HEK293 (cell line): ENCODE measurements around the gene ARPC3.
A peak's percentile ranks its signal among the peaks of the same experiment; 100 is the strongest.

Source experiments
- CTCF ChIA-PET: fragments of 350-600 bp; formaldehyde crosslinking; extraction: SDS; loops from one replicate; lab custom pipeline; 2021; ENCODE audit warnings: antibody characterized with exemption; lab: Yijun Ruan, JAX
- POLR2A ChIA-PET: fragments of 300-600 bp; formaldehyde crosslinking; extraction: SDS; loops from one replicate; lab custom pipeline; 2020; ENCODE audit warnings: antibody characterized with exemption, inconsistent platforms; lab: Yijun Ruan, JAX
- H3K27ac ChIP-seq: fragments of 200-500 bp; sonication (Bioruptor generic); 2 replicates; pipeline ENCODE4 v1.5.1; 2014; ENCODE audit warnings: low read depth, low read length, control low read depth, inconsistent platforms; ENCODE audit errors: extremely low read depth
- H3K36me3 ChIP-seq, 2 experiments: fragments of 200-500 bp in 1 of 2; sonication (Bioruptor generic) in 1 of 2; 1 replicate in 1 of 2; 2 replicates in 1 of 2; pipeline ENCODE4 v1.5.1; 2014 to 2017; ENCODE audit warnings: inconsistent platforms in 2 of 2, low read length in 2 of 2; ENCODE audit not compliant: control insufficient read depth in 2 of 2, insufficient read depth in 1 of 2
- H3K4me1 ChIP-seq: fragments of 200-500 bp; sonication (Bioruptor generic); 2 replicates; pipeline ENCODE4 v1.5.1; 2014; ENCODE audit warnings: mild to moderate bottlenecking, low read length, inconsistent platforms; ENCODE audit not compliant: control insufficient read depth, insufficient read depth
- H3K4me3 ChIP-seq: 2 replicates; pipeline ENCODE4 v1.5.1; 2011; ENCODE audit warnings: low read depth, mild to moderate bottlenecking, control low read depth, low read length, moderate library complexity
- H3K9me3 ChIP-seq: fragments of 200-500 bp; sonication (Bioruptor generic); 2 replicates; pipeline ENCODE4 v1.5.1; 2014; ENCODE audit warnings: low read depth, low read length, inconsistent platforms; ENCODE audit not compliant: control insufficient read depth, insufficient read depth
- CTCF ChIP-seq: fragments of 450-650 bp; formaldehyde crosslinking; IDR thresholded peaks from 2 replicates; pipeline ENCODE4 v1.5.1; 2016; ENCODE audit warnings: missing biosample characterization, missing genetic modification characterization
- EGR2 ChIP-seq: fragments of 450-650 bp; formaldehyde crosslinking; IDR thresholded peaks from 2 replicates; pipeline ENCODE4 v1.5.1; 2016; ENCODE audit warnings: low read depth, missing biosample characterization, missing genetic modification characterization
- HOXC10 ChIP-seq: sonication (generic); formaldehyde crosslinking; IDR thresholded peaks from 2 replicates; pipeline ENCODE4 v1.8.1; 2023; ENCODE audit warnings: mild to moderate bottlenecking, missing genetic modification reagents
- KLF17 ChIP-seq: fragments of 450-650 bp; formaldehyde crosslinking; IDR thresholded peaks from 2 replicates; pipeline ENCODE4 v1.5.1; 2016; ENCODE audit warnings: missing biosample characterization, missing genetic modification characterization
- MEIS1 ChIP-seq: sonication (generic); formaldehyde crosslinking; IDR thresholded peaks from 2 replicates; pipeline ENCODE4 v1.8.1; 2022; ENCODE audit warnings: missing genetic modification reagents, mild to moderate bottlenecking, borderline replicate concordance
- OSR2 ChIP-seq: fragments of 450-650 bp; formaldehyde crosslinking; IDR thresholded peaks from 2 replicates; pipeline ENCODE4 v1.5.1; 2016; ENCODE audit warnings: missing biosample characterization, missing genetic modification characterization
- PBX3 ChIP-seq: sonication (generic); formaldehyde crosslinking; IDR thresholded peaks from 2 replicates; pipeline ENCODE4 v1.8.1; 2022; ENCODE audit warnings: mild to moderate bottlenecking, moderate library complexity, missing genetic modification reagents
- SP2 ChIP-seq: fragments of 450-650 bp; formaldehyde crosslinking; IDR thresholded peaks from 2 replicates; pipeline ENCODE4 v1.5.1; 2016; ENCODE audit warnings: missing biosample characterization, missing genetic modification characterization
- SP7 ChIP-seq: fragments of 450-650 bp; formaldehyde crosslinking; IDR thresholded peaks from 2 replicates; pipeline ENCODE4 v1.5.1; 2016; ENCODE audit warnings: missing biosample characterization, missing genetic modification characterization
- YY2 ChIP-seq: fragments of 450-650 bp; formaldehyde crosslinking; IDR thresholded peaks from 2 replicates; pipeline ENCODE4 v1.5.1; 2016; ENCODE audit warnings: missing biosample characterization, missing genetic modification characterization
- ZBTB11 ChIP-seq: fragments of 450-650 bp; formaldehyde crosslinking; conservative IDR thresholded peaks from 2 replicates; pipeline ENCODE4 v1.5.1; 2016; ENCODE audit warnings: low read depth, missing biosample characterization, missing genetic modification characterization
- ZBTB44 ChIP-seq: fragments of 450-650 bp; IDR thresholded peaks from 2 replicates; pipeline ENCODE4 v1.5.1; 2018; ENCODE audit warnings: missing biosample characterization, mild to moderate bottlenecking, missing genetic modification characterization
- ZNF157 ChIP-seq: fragments of 450-650 bp; formaldehyde crosslinking; IDR thresholded peaks from 2 replicates; pipeline ENCODE4 v1.5.1; 2016; ENCODE audit warnings: missing biosample characterization, missing genetic modification characterization
- ZNF174 ChIP-seq: fragments of 450-650 bp; formaldehyde crosslinking; IDR thresholded peaks from 2 replicates; pipeline ENCODE4 v1.5.0; 2017; ENCODE audit warnings: missing biosample characterization, mild to moderate bottlenecking, missing genetic modification characterization
- ZNF311 ChIP-seq: fragments of 450-650 bp; formaldehyde crosslinking; IDR thresholded peaks from 2 replicates; pipeline ENCODE4 v1.5.1; 2017; ENCODE audit warnings: missing biosample characterization, missing genetic modification characterization, borderline replicate concordance
- ZNF366 ChIP-seq: fragments of 450-650 bp; formaldehyde crosslinking; conservative IDR thresholded peaks from 2 replicates; pipeline ENCODE4 v1.5.1; 2016; ENCODE audit warnings: missing biosample characterization, missing genetic modification characterization
- ZNF394 ChIP-seq: fragments of 450-650 bp; formaldehyde crosslinking; IDR thresholded peaks from 2 replicates; pipeline ENCODE4 v1.5.1; 2016; ENCODE audit warnings: missing biosample characterization, missing genetic modification characterization, mild to moderate bottlenecking, moderate library complexity, borderline replicate concordance
- ZNF449 ChIP-seq: fragments of 450-650 bp; formaldehyde crosslinking; IDR thresholded peaks from 2 replicates; pipeline ENCODE4 v1.5.1; 2017; ENCODE audit warnings: missing biosample characterization, mild to moderate bottlenecking, missing genetic modification characterization, moderate library complexity
- ZNF561 ChIP-seq: fragments of 450-650 bp; IDR thresholded peaks from 2 replicates; pipeline ENCODE4 v1.5.1; 2018; ENCODE audit warnings: missing biosample characterization, missing genetic modification characterization, borderline replicate concordance
- ZNF629 ChIP-seq: fragments of 450-650 bp; formaldehyde crosslinking; IDR thresholded peaks from 2 replicates; pipeline ENCODE4 v1.5.1; 2017; ENCODE audit warnings: missing biosample characterization, missing genetic modification characterization
- ZNF660 ChIP-seq: fragments of 450-650 bp; IDR thresholded peaks from 2 replicates; pipeline ENCODE4 v1.5.1; 2018; ENCODE audit warnings: missing biosample characterization, mild to moderate bottlenecking, missing genetic modification characterization
- ZNF692 ChIP-seq: fragments of 450-650 bp; formaldehyde crosslinking; IDR thresholded peaks from 2 replicates; pipeline ENCODE4 v1.5.1; 2016; ENCODE audit warnings: missing biosample characterization, missing genetic modification characterization
- ZNF747 ChIP-seq: fragments of 450-650 bp; formaldehyde crosslinking; IDR thresholded peaks from 2 replicates; pipeline ENCODE4 v1.5.1; 2016; ENCODE audit warnings: missing biosample characterization, missing genetic modification characterization
- ZXDB ChIP-seq: fragments of 450-650 bp; formaldehyde crosslinking; IDR thresholded peaks from 2 replicates; pipeline ENCODE4 v1.5.1; 2016; ENCODE audit warnings: missing biosample characterization, missing genetic modification characterization

The ARPC3 gene

GRCh38 chr12:110449799-110450497, at the start of gene ARPC3:
Gene ARPC3 (minus strand): TSS chr12:110450337. CDS start chr12:110450260, 77 bp downstream.
- CTCF ChIA-PET, result interaction anchor here (0.6 to 4.6 kb wide), 32 partner anchors 9 to 649 kb away, joined by 3 to 51 read pairs (median 3); partner anchors contain the start of genes FAM216A and GPN3
- POLR2A ChIA-PET, result interaction anchor here (0.6 to 4.8 kb wide), 10 partner anchors 8 to 164 kb away, joined by 4 to 39 read pairs (median 6); partner anchors contain the start of genes FAM216A, GPN3, RAD9B and TCTN1
- Histone ChIP-seq H3K27ac (peak within 1 kb of the TSS; percentile 66), H3K36me3 (peaks cover 21 to 50% of the 10 kb centered on the region in 2 experiments), H3K4me1 (no peaks in the 10 kb centered on the region), H3K9me3 (no peaks in the 10 kb centered on the region), H3K4me3 (peak within 1 kb of the TSS; percentile 73)
- peak; percentile 96 for TF ChIP-seq ZBTB11
- TF ChIP-seq ZNF449 (tag by site-specific recombination), result 0 out of 2 replicates have a peak, but pooled peaks have one; percentile 40
- TF ChIP-seq ZNF394 (tag by site-specific recombination), result 0 out of 2 replicates have a peak, but pooled peaks have one; percentile 24
- peak; percentile 33; the same call in 1 of the 2 replicates for TF ChIP-seq ZNF561
- peak; percentile 76 for TF ChIP-seq ZXDB (tag by site-specific recombination)
- peak; percentile 41; the same call in 1 of the 2 replicates for TF ChIP-seq ZNF629 (tag by site-specific recombination)
- 0 out of 2 replicates have a peak, but pooled peaks have one; percentile 34 for TF ChIP-seq ZBTB44
- TF ChIP-seq ZNF692 (tag by site-specific recombination), result peak; percentile 49; the same call in 1 of the 2 replicates
- TF ChIP-seq ZNF174 (tag by site-specific recombination), result no peak
- TF ChIP-seq ZNF660 (tag by site-specific recombination), result no peak; the same call in none of the 2 replicates
- TF ChIP-seq ZNF157 (tag by site-specific recombination), result no peak
- TF ChIP-seq PBX3 (CRISPR knock-in tag), result peak; percentile 36; the same call in 1 of the 2 replicates
- peak; percentile 96 for TF ChIP-seq CTCF (tag by site-specific recombination)
- peak; percentile 84 for TF ChIP-seq SP7 (tag by site-specific recombination)
- TF ChIP-seq EGR2 (tag by site-specific recombination), result peak; percentile 97
- TF ChIP-seq SP2 (tag by site-specific recombination), result peak; percentile 96
- TF ChIP-seq OSR2 (tag by site-specific recombination), result no peak
- TF ChIP-seq ZNF747 (tag by site-specific recombination), result no peak
- TF ChIP-seq ZNF311 (tag by site-specific recombination), result no peak
- no peak for TF ChIP-seq MEIS1 (CRISPR knock-in tag)
- TF ChIP-seq YY2 (tag by site-specific recombination), result peak; percentile 38; the same call in 1 of the 2 replicates
- 0 out of 2 replicates have a peak, but pooled peaks have one; percentile 31 for TF ChIP-seq ZNF366
- TF ChIP-seq KLF17 (tag by site-specific recombination), result peak; percentile 63; the same call in 1 of the 2 replicates
- TF ChIP-seq HOXC10, result no peak
